Memory B cell (primary cell): ENCODE data around the gene NCKAP5.

ENCODE experiments used
- ATAC-seq: fragments of 150-1000 bp; cut with Tn5 transposase; 2 replicates; pipeline ENCODE4 v1.10.0; 2021; ENCODE audit warnings: low read depth, mild to moderate bottlenecking, moderate library complexity
- DNase-seq, 2 donors: peaks; one replicate each; pipeline ENCODE4 v3.0.0; 2022; ENCODE audit warnings: low spot score in 2 of 2
- H3K27ac Mint-ChIP-seq: one replicate; pipeline ENCODE4 v1.8.0; 2022; ENCODE audit warnings: mild to moderate bottlenecking, moderate library complexity, mixed read lengths
- H3K27me3 Mint-ChIP-seq: one replicate; pipeline ENCODE4 v1.8.0; 2022; ENCODE audit warnings: mixed read lengths
- H3K36me3 Mint-ChIP-seq: one replicate; pipeline ENCODE4 v1.8.0; 2022; ENCODE audit warnings: mild to moderate bottlenecking, mixed read lengths
- H3K4me1 Mint-ChIP-seq: one replicate; pipeline ENCODE4 v1.8.0; 2022; ENCODE audit warnings: mixed read lengths
- H3K4me3 Mint-ChIP-seq: one replicate; pipeline ENCODE4 v1.8.0; 2022; ENCODE audit warnings: mild to moderate bottlenecking, moderate library complexity, mixed read lengths
- H3K9me3 Mint-ChIP-seq: one replicate; pipeline ENCODE4 v1.8.0; 2022; ENCODE audit warnings: mixed read lengths

The NCKAP5 gene

DNA sequence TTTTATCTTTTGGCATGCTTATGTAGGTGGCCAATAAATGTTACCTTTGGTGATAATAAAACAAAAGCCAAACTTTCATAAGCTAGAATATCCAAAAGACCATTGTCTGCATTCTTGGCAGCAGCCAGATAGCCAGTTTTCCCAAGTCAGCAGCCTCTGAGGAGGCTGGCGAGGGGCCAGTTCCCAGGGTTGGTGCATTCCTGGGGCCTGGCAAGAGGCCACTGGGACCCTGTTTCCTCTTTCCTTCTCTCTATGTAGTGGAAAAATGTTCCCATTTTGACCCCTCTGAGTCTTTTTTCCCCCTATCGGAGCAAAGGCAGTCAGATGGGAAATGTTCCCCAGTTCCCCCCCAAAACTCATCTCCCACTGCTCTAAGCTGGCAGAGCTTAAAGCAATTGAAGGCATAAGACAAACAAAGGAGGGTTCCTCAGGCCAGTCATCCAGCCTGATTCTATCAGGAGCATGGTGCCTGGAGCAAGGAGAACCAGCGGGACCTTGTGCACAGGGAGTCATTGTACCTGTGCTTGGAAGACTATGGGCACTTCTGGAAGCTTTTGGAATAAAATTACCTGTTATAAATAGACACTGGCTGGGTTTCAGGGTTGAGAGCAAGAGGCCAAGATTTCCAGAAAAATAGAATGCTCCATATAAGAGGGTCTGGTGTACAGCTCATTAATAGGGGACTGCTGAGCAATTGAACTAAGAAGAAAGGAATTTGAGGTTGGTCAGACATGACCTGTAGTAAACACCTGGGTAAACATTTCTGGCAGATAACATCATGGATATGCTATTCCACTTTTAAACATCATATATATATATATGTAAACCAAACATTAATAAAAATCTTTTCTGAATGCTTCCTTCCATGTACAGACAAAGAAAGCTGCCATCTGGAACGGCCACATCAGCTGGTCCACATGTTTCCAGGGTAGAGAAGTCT is 63.4 kb downstream of the NCKAP5 start:
- DNase-seq (no peak), ATAC-seq (no peak)
- Mint-ChIP-seq H3K36me3 (no peaks in the 10 kb centered on the region), H3K9me3 (no peaks in the 10 kb centered on the region), H3K27me3 (peaks cover 2% of the 10 kb centered on the region), H3K4me1 (no peaks in the 10 kb centered on the region), H3K27ac (no peak overlapping the region), H3K4me3 (no peak overlapping the region)

DNA sequence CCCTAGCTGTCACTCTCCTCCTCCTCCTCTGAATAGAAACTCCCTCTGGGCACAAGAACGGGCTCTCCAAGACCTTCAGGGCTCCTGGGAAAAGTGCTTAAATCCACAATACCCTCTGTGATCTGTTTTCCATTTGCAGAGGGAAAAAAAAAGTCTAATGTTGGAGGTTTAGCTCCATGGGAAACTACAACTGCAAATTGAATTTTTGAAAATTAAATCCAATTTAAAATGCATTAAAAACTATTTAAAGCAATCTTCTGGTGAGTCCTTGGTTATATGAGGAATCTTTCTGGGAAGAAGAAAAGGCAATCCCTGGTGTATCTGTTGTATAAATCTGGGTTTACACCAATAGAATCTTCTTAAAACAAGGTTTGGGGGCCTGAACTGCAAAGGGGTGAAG is 64.3 kb downstream of the NCKAP5 start:
- Mint-ChIP-seq H3K36me3 (no peaks in the 10 kb centered on the region), H3K4me1 (no peaks in the 10 kb centered on the region), H3K27ac (no peak overlapping the region), H3K27me3 (peaks cover 4% of the 10 kb centered on the region), H3K4me3 (no peak overlapping the region), H3K9me3 (no peaks in the 10 kb centered on the region)
- no peak for ATAC-seq
- no peak for DNase-seq

DNA sequence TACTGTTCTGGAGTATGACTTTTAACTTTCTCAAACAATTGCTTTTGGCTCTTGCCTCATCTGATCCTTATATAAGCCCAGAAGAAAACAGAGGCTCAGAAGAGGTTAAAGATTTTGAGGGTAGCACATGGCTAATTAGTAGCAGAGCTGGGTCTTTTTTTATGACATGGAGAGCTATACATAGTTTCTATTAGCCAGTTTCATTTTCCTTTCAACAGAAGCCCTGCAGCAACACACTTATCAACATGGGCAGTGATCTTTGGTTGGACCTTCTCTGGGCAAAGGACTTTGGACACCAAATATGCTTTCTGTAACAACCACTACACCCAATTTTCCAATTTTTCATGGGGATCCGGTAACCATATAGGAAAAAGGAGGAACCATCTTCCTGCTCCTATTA is 64.9 kb downstream of the NCKAP5 start:
- no peak overlapping the region for H3K27ac Mint-ChIP-seq
- ATAC-seq (no peak), DNase-seq (no peak)
- H3K36me3 Mint-ChIP-seq, result no peaks in the 10 kb centered on the region
- H3K4me3 Mint-ChIP-seq, result no peak overlapping the region
- no peaks in the 10 kb centered on the region for H3K4me1 Mint-ChIP-seq
- no peaks in the 10 kb centered on the region for H3K9me3 Mint-ChIP-seq
- H3K27me3 Mint-ChIP-seq, result peaks cover 4% of the 10 kb centered on the region

DNA sequence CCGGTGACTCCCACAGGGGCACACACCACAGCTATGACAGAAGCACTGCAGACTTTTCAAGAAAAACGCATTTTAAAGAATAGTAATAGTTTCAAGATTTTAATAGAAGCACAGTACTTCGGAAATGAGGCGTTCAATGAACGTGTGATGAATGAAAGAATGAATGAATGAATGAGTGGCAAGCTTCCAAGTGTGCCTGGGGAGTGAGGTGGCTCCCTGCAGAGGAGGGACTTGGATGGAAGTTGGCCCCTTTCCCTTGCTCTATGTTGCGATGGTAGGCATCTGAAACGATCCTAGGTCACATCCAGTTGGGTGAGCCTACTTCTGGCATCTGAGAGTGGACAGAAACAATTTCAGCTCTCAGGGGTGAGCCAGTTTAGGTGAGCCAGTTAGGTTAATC is 65.6 kb downstream of the NCKAP5 start:
- H3K27me3 Mint-ChIP-seq, result peaks cover 8% of the 10 kb centered on the region

DNA sequence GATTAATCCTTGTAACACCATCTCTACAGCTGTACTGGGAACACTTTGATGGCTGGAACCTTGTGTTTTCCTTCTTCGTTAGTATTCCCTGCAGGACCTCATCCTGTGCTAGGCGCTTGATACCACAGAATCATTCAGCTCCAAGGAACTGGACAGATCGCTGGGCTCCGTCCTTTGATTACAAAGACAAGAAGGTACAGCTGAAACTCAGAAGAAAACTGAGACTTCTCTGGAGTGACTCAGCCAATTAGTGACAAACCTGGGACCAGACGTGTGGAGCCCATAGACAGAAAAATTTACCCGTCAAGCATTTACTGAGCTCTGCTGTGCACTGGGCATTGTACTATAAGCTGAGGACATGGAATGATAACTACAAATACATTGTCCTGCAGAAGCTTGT is 67.3 kb downstream of the NCKAP5 start:
- H3K4me3 Mint-ChIP-seq, result no peak overlapping the region
- ATAC-seq, result no peak
- peaks cover 2% of the 10 kb centered on the region for H3K9me3 Mint-ChIP-seq
- DNase-seq, result no peak
- no peaks in the 10 kb centered on the region for H3K36me3 Mint-ChIP-seq
- H3K4me1 Mint-ChIP-seq, result peaks cover 3% of the 10 kb centered on the region
- H3K27me3 Mint-ChIP-seq, result peaks cover 8% of the 10 kb centered on the region
- H3K27ac Mint-ChIP-seq, result no peak overlapping the region

More for the DNA sequence above, 65.6 kb downstream of the NCKAP5 start:
- no peaks in the 10 kb centered on the region for H3K36me3 Mint-ChIP-seq
- ATAC-seq (no peak), DNase-seq (no peak)
- H3K4me3 Mint-ChIP-seq, result no peak overlapping the region
- H3K9me3 Mint-ChIP-seq, result peaks cover 2% of the 10 kb centered on the region
- peaks cover 3% of the 10 kb centered on the region for H3K4me1 Mint-ChIP-seq
- H3K27ac Mint-ChIP-seq, result no peak overlapping the region

GRCh38 chr2:133498662-133499585 is 69.3 kb downstream of the NCKAP5 start:
- Mint-ChIP-seq H3K27ac (peak overlapping the region; percentile 12), H3K36me3 (no peaks in the 10 kb centered on the region), H3K4me3 (no peak overlapping the region), H3K27me3 (peaks cover 8% of the 10 kb centered on the region), H3K4me1 (peaks cover 3% of the 10 kb centered on the region), H3K9me3 (peaks cover 2% of the 10 kb centered on the region)
- no peak for DNase-seq
- ATAC-seq, result no peak

DNA sequence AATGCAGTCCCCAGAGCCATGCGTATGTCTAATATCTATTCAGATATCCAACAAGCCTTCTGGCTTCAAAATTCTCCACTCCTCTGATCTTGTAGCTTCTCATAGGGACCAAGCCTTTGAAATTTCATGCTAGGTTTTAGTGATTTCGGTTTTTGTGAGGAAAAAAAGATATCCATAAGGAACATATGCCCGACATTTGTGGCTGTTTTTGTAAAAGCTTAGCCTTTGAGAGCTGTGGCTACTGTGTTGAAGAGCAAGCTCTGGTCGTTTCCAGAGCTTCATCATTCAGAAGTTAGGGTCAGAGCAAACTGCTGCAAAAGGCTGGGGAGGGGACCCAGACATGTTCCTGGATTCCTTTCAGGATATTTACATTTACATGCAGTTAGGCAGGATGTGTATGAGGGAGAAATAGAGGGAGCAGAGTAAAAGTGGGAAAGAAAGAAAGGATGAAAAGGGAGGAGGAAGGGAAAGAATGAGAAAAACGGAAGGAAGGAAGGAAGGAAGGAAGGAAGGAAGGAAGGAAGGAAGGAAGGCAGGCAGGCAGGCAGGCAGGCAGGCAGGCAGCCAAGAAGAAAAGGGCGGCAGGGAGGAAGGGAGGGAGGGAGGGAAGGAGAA is 70.2 kb downstream of the NCKAP5 start:
- Mint-ChIP-seq H3K4me3 (no peak overlapping the region), H3K9me3 (peaks cover 2% of the 10 kb centered on the region)
- ATAC-seq, result no peak

GRCh38 chr2:133497270-133497893 is 70.9 kb downstream of the NCKAP5 start:
- DNase-seq, result no peak
- Mint-ChIP-seq H3K4me3 (no peak overlapping the region), H3K9me3 (peaks cover 2% of the 10 kb centered on the region), H3K4me1 (peaks cover 3% of the 10 kb centered on the region), H3K27me3 (peaks cover 7% of the 10 kb centered on the region), H3K27ac (no peak overlapping the region), H3K36me3 (no peaks in the 10 kb centered on the region)
- ATAC-seq, result no peak

More for the DNA sequence above, 70.2 kb downstream of the NCKAP5 start:
- no peak for DNase-seq
- H3K4me1 Mint-ChIP-seq, result peaks cover 3% of the 10 kb centered on the region
- peaks cover 8% of the 10 kb centered on the region for H3K27me3 Mint-ChIP-seq
- no peaks in the 10 kb centered on the region for H3K36me3 Mint-ChIP-seq
- H3K27ac Mint-ChIP-seq, result peak overlapping the region; percentile 12

DNA sequence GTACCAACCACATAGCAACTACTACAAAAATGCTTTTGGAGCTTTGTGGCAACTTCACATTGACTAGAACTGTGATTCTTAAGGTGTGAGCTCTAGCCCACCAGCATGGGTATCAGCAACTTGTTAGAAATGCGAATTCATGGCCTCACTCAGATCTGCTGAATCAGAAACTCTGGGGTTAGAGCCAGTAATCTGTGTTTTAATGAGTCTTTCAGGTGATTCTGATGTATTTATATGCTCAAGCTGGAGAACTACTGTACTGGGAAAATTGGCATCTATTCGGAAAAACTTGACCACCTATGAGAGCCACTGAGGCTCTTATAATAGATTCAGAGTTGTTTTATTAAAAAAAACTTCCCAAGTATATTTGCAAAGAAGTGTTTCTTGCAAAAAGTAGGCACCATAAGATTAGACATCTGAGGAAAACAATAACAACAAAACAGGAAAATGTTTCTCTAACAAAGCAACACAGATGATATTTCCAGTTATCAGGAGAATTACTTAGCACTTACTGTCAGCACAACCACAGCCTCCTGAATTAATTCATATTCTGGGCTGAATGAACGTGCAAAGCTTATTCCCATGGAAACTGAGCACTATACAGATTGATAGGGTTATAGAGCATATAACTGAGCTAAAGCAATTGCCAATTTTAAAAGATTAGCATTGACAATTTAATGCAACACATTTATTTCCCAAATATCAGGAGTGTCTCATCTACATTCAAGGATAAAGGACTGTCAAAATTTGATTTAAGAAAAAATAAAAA is 71.6 kb downstream of the NCKAP5 start:
- peaks cover 3% of the 10 kb centered on the region for H3K4me1 Mint-ChIP-seq
- ATAC-seq (no peak), DNase-seq (no peak)
- H3K9me3 Mint-ChIP-seq, result peaks cover 2% of the 10 kb centered on the region
- H3K36me3 Mint-ChIP-seq, result no peaks in the 10 kb centered on the region
- H3K27ac Mint-ChIP-seq, result no peak overlapping the region
- peaks cover 6% of the 10 kb centered on the region for H3K27me3 Mint-ChIP-seq
- no peak overlapping the region for H3K4me3 Mint-ChIP-seq

- no peak overlapping the region for H3K4me3 Mint-ChIP-seq
Measured at GRCh38 chr2:133495226-133495625, 73.0 kb downstream of the NCKAP5 start.

DNA sequence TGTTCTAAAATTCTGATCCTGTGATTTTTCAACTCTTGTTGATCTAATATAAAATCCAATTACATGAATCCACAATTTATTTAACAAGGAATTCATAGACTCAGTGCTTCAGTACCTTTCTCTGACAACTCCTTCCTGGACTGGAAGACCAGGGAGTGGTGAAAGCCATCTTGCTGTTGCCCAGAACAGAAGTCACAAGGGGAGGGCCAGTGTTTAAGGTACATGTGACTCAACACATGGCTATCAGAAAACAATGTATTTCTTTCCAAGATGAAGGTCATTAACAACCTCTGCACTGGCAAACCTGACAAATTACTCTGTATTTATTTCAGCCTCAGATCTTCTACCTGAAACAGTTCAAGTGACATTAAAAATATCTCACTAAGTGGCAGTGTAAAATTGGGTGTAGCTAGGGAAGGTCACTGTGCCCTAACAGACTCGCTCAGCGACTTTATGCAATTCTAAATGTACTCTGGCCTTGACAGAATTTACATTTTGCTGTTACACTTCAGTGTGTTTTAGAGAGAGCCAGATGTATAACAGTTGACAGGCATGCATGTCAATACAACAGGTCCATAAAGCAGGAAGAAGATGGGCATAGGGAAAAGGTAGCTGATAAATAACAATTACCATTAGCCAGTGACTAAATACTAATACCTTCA is 75.4 kb downstream of the NCKAP5 start:
- Mint-ChIP-seq H3K9me3 (no peaks in the 10 kb centered on the region), H3K27ac (no peak overlapping the region), H3K36me3 (no peaks in the 10 kb centered on the region), H3K4me1 (no peaks in the 10 kb centered on the region), H3K27me3 (peaks cover 3% of the 10 kb centered on the region), H3K4me3 (no peak overlapping the region)
- ATAC-seq, result no peak
- DNase-seq, result no peak

More at GRCh38 chr2:133495226-133495625, 73.0 kb downstream of the NCKAP5 start:
- ATAC-seq, result no peak
- Mint-ChIP-seq H3K36me3 (no peaks in the 10 kb centered on the region), H3K4me1 (peaks cover 3% of the 10 kb centered on the region), H3K27ac (no peak overlapping the region), H3K9me3 (peaks cover 2% of the 10 kb centered on the region), H3K27me3 (peaks cover 8% of the 10 kb centered on the region)
- DNase-seq, result no peak

- H3K4me1 Mint-ChIP-seq, result no peaks in the 10 kb centered on the region
- peaks cover 3% of the 10 kb centered on the region for H3K27me3 Mint-ChIP-seq
- DNase-seq, result no peak
- ATAC-seq, result no peak
- no peak overlapping the region for H3K4me3 Mint-ChIP-seq
- no peaks in the 10 kb centered on the region for H3K9me3 Mint-ChIP-seq
- no peak overlapping the region for H3K27ac Mint-ChIP-seq
- H3K36me3 Mint-ChIP-seq, result no peaks in the 10 kb centered on the region
Measured at GRCh38 chr2:133490411-133490980, 77.8 kb downstream of the NCKAP5 start.
